Thymus (tissue), 14 donors: ENCODE measurements around the gene GZMA. TPM values are rescaled to one million over a fixed set of nuclear protein-coding genes. Genes with fewer than 3 reads are reported as not detected.

Experiments used
- DNase-seq, 9 donors: peaks; one replicate each; pipeline ENCODE4 v3.0.0-alpha.2; 2013; ENCODE audit warnings: low spot score in 9 of 9, low read depth in 6 of 9, missing footprints in 1 of 9
- H3K27ac ChIP-seq, 2 donors: one replicate each; pipeline ENCODE4 v1.5.1; 2013; ENCODE audit warnings: control low read depth in 1 of 2, low read depth in 1 of 2, low read length in 1 of 2, mild to moderate bottlenecking in 1 of 2, moderate library complexity in 1 of 2
- H3K27me3 ChIP-seq, 2 donors: one replicate each; pipeline ENCODE4 v1.5.1; 2013; ENCODE audit warnings: low read length in 1 of 2; ENCODE audit not compliant: control insufficient read depth in 2 of 2, insufficient read depth in 1 of 2
- H3K36me3 ChIP-seq, 2 donors: one replicate each; pipeline ENCODE4 v1.5.1; 2013; ENCODE audit warnings: low read length in 1 of 2, mild to moderate bottlenecking in 1 of 2, moderate library complexity in 1 of 2; ENCODE audit not compliant: control insufficient read depth in 2 of 2, insufficient read depth in 2 of 2
- H3K4me1 ChIP-seq, 2 donors: one replicate each; pipeline ENCODE4 v1.5.1; 2013; ENCODE audit warnings: low read length in 2 of 2; ENCODE audit not compliant: control insufficient read depth in 2 of 2, insufficient read depth in 2 of 2
- H3K4me3 ChIP-seq, 2 donors: one replicate each; pipeline ENCODE4 v1.5.1; 2013; ENCODE audit warnings: low read length in 2 of 2, control low read depth in 1 of 2, mild to moderate bottlenecking in 1 of 2
- H3K9me3 ChIP-seq, 2 donors: one replicate each; pipeline ENCODE4 v1.5.1; 2013; ENCODE audit warnings: low read length in 1 of 2, mild to moderate bottlenecking in 1 of 2; ENCODE audit not compliant: control insufficient read depth in 2 of 2, insufficient read depth in 1 of 2
- WGBS: extraction: QIAGEN DNeasy Blood & Tissue Kit; methylation state at CpG from one replicate; pipeline ENCODE4 v1.1.7; 2013; 5-methylcytosine and 5-hydroxymethylcytosine counted together
- long read RNA-seq, 10 donors: transcript quantifications; one replicate each; lab custom pipeline, GENCODE V29; 2026
- polyA plus RNA-seq: library from polyadenylated mRNA; stranded (reverse); fragments of 200-250 nt; gene quantifications from one replicate; pipeline ENCODE4 v1.2.3, GENCODE V29; 2013
- total RNA-seq: library from RNA; stranded (reverse); fragments of 120-200 nt; gene quantifications from one replicate; pipeline ENCODE4 v1.2.4, GENCODE V29; 2013
- donor health status: healthy.

Gene GZMA
- 19.7 TPM for total RNA-seq
- 15.9 TPM for polyA plus RNA-seq
- long read RNA-seq, donor 1, partial matches to known transcripts: 0 of 1 reads
- long read RNA-seq, donor 1, other reads (novel, unspliced or antisense): 0 of 1 reads
- long read RNA-seq, donor 2: 0 reads
- long read RNA-seq, donor 3, partial matches to known transcripts: 0 of 2 reads
- long read RNA-seq, donor 3, other reads (novel, unspliced or antisense): 0 of 2 reads
- long read RNA-seq, donor 4, partial matches to known transcripts: 0 of 4 reads
- long read RNA-seq, donor 4, other reads (novel, unspliced or antisense): 0 of 4 reads
- long read RNA-seq, donor 5, transcript GZMA-201 (5 exons, 894 nt): major isoform, 10 of 10 reads
- long read RNA-seq, donor 5, partial matches to known transcripts: 0 of 10 reads
- long read RNA-seq, donor 5, other reads (novel, unspliced or antisense): 0 of 10 reads
- long read RNA-seq, donor 6, transcript GZMA-201 (5 exons, 894 nt): major isoform, 10 of 10 reads
- long read RNA-seq, donor 6, partial matches to known transcripts: 0 of 10 reads
- long read RNA-seq, donor 6, other reads (novel, unspliced or antisense): 0 of 10 reads
- long read RNA-seq, donor 7, partial matches to known transcripts: 0 of 2 reads
- long read RNA-seq, donor 7, other reads (novel, unspliced or antisense): 0 of 2 reads
- long read RNA-seq, donor 8, partial matches to known transcripts: 0 of 4 reads
- long read RNA-seq, donor 8, other reads (novel, unspliced or antisense): 0 of 4 reads
- long read RNA-seq, donor 9, partial matches to known transcripts: 0 of 1 reads
- long read RNA-seq, donor 9, other reads (novel, unspliced or antisense): 0 of 1 reads
- long read RNA-seq, donor 10, partial matches to known transcripts: 0 of 3 reads
- long read RNA-seq, donor 10, other reads (novel, unspliced or antisense): 0 of 3 reads

DNA sequence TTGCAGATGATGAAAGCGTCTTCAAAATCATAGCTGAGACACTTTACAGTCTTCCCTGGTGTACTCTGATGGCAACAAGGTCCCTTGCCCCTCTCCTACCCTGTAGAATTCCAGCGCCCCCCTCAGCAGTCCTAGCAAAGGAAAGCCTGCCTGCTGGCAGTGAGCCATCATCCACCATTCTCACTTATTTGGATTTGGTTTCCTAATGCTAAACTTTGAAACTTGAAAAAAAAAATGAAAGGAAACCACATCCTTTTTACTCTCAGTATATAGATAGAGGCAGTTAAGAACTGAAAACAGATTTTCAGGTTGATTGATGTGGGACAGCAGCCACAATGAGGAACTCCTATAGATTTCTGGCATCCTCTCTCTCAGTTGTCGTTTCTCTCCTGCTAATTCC is at the start of gene GZMA:
Gene GZMA, plus strand, starts transcription at position 299 of the 400 bp plus-strand sequence. Its CDS starts 37 bp downstream, at position 336.
- Histone ChIP-seq H3K27ac (peak within 1 kb of the TSS in 1 of 2 donors; percentile 49), H3K4me1 (peaks cover 0 to 26% of the 10 kb centered on the region in 2 donors), H3K36me3 (no peaks in the 10 kb centered on the region), H3K9me3 (no peaks in the 10 kb centered on the region), H3K27me3 (peaks cover 11 to 19% of the 10 kb centered on the region in 2 donors), H3K4me3 (no peak within 1 kb of the TSS)
- DNase-seq: peak; percentile 25 to 89 (median 62)
- 22% methylated on average over 3 of the region's 3 CpGs for WGBS

GRCh38 chr5:55055183-55055582 is 47.3 kb upstream of the GZMA start:
- H3K36me3 ChIP-seq: no peaks in the 10 kb centered on the region
- H3K4me3 ChIP-seq: no peak overlapping the region
- H3K9me3 ChIP-seq: peaks cover 0 to 8% of the 10 kb centered on the region in 2 donors
- H3K4me1 ChIP-seq: no peaks in the 10 kb centered on the region
- DNase-seq: no peak
- WGBS: over 99% methylated on average over 2 of the region's 2 CpGs
- H3K27me3 ChIP-seq: no peaks in the 10 kb centered on the region
- H3K27ac ChIP-seq: no peak overlapping the region

DNA sequence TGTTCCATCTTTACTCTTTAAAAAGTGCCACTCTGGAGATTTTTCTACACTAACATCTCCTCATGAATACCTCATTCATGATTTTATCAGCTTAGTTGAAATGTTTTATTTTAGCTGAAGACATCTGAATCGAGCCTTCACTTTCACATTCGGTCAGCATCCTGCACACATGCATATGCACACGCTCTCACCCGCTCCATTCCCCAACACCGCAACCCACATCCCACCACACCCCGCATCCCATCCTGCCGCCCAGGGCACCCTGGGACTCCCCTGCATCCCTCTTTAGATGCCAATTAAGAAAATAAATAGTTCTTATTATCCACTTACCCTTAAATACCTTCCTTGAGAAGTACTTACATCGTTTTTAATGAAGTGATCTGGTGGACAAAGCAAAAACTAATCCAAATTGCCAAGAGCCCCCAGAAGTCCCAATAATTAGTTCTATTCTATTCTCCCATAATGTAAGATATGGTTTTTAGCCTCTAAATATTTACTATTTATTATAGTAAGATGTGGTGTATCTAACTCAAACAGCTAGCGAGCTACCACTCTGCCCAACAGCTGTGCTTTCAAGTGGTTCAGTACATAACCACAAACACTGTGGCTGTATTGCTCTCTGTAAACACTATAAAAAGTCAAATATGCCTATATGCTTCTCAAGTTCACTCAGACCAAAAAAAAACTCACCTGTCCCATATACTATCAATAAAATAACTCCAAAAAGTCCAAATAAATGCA is 40.2 kb upstream of the GZMA start:
- WGBS: 60% methylated on average over 9 of the region's 9 CpGs
- peak in 5 of 9 donors; percentile 10 to 74 (median 28) for DNase-seq
- H3K9me3 ChIP-seq: no peaks in the 10 kb centered on the region
- H3K36me3 ChIP-seq: no peaks in the 10 kb centered on the region
- no peaks in the 10 kb centered on the region for H3K27me3 ChIP-seq
- no peak overlapping the region for H3K27ac ChIP-seq
- no peak overlapping the region for H3K4me3 ChIP-seq
- H3K4me1 ChIP-seq: peaks cover 0 to 12% of the 10 kb centered on the region in 2 donors

GRCh38 chr5:55063220-55063863 is 39.1 kb upstream of the GZMA start:
- 31% methylated on average over 5 of the region's 5 CpGs for WGBS
- no peak for DNase-seq
- H3K4me3 ChIP-seq: no peak overlapping the region
- no peak overlapping the region for H3K27ac ChIP-seq
- H3K9me3 ChIP-seq: no peaks in the 10 kb centered on the region
- H3K4me1 ChIP-seq: peaks cover 0 to 12% of the 10 kb centered on the region in 2 donors
- H3K36me3 ChIP-seq: no peaks in the 10 kb centered on the region
- no peaks in the 10 kb centered on the region for H3K27me3 ChIP-seq

DNA sequence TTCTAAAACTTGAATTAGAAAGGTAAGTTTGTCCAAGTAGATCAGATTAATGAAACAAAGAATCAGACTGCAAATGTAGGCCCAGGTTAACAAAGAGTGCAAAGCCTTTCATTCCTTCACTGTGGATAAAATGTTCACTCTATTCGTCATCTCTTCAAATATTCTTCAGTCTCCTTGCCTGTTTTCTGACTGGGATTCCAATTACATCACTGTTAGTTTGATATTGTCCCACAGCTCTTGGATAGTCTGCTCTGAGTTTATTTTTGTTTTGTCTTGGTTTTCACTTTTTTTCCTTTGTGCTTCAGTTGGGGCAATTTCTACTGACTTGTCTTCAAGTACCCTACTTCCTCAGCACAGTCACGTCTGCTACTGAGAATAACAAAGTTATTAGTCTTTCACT is 38.5 kb upstream of the GZMA start:
- Histone ChIP-seq H3K27ac (no peak overlapping the region), H3K36me3 (no peaks in the 10 kb centered on the region), H3K9me3 (no peaks in the 10 kb centered on the region), H3K4me1 (peaks cover 0 to 12% of the 10 kb centered on the region in 2 donors), H3K4me3 (no peak overlapping the region), H3K27me3 (no peaks in the 10 kb centered on the region)
- 82% methylated on average over 2 of the region's 2 CpGs for WGBS
- no peak for DNase-seq

GRCh38 chr5:55064523-55064922 is 37.9 kb upstream of the GZMA start:
- DNase-seq: no peak
- H3K27me3 ChIP-seq: no peaks in the 10 kb centered on the region
- no peak overlapping the region for H3K4me3 ChIP-seq
- peaks cover 0 to 12% of the 10 kb centered on the region in 2 donors for H3K4me1 ChIP-seq
- H3K27ac ChIP-seq: no peak overlapping the region
- WGBS: 89% methylated on average over 3 of the region's 3 CpGs
- H3K36me3 ChIP-seq: no peaks in the 10 kb centered on the region
- H3K9me3 ChIP-seq: no peaks in the 10 kb centered on the region

- H3K27me3 ChIP-seq: no peaks in the 10 kb centered on the region
- H3K9me3 ChIP-seq: no peaks in the 10 kb centered on the region
- peaks cover 0 to 12% of the 10 kb centered on the region in 2 donors for H3K4me1 ChIP-seq
- no peak overlapping the region for H3K4me3 ChIP-seq
- 97% methylated on average over 3 of the region's 3 CpGs for WGBS
- H3K36me3 ChIP-seq: no peaks in the 10 kb centered on the region
- no peak overlapping the region for H3K27ac ChIP-seq
- DNase-seq: no peak
Measured at GRCh38 chr5:55066277-55066676, 36.2 kb upstream of the GZMA start.

GRCh38 chr5:55070968-55071367 is 31.5 kb upstream of the GZMA start:
- WGBS: 96% methylated on average over 1 of the region's 1 CpG
- Histone ChIP-seq H3K36me3 (no peaks in the 10 kb centered on the region), H3K9me3 (no peaks in the 10 kb centered on the region), H3K27me3 (no peaks in the 10 kb centered on the region), H3K4me1 (no peaks in the 10 kb centered on the region), H3K4me3 (no peak overlapping the region), H3K27ac (no peak overlapping the region)
- no peak for DNase-seq
